Measurements from ENCODE around the gene HOOK1.
"Not testable (repeated sequence)": the region's sequence is repeated elsewhere in the genome, so short reads cannot be mapped to it uniquely, and the experiment has no call there.

HOOK1 gene

GRCh38 chr1:59819566-59820438, 5.1 kb downstream of the HOOK1 start:
- no peak for DNase-seq (ENCODE audit: low read depth in 2 of 2)

GRCh38 chr1:59827055-59827643, 12.4 kb downstream of the HOOK1 start:
- no peak for DNase-seq (ENCODE audit: low read depth in 2 of 2)

- DNase-seq (ENCODE audit: low read depth in 2 of 2), result no peak
Measured at GRCh38 chr1:59828160-59828559, 13.4 kb downstream of the HOOK1 start.

- no peak for DNase-seq (ENCODE audit: low read depth in 2 of 2)
Measured at GRCh38 chr1:59831529-59831928, 16.8 kb downstream of the HOOK1 start.

GRCh38 chr1:59833022-59833421, 18.3 kb downstream of the HOOK1 start:
- no peak for DNase-seq (ENCODE audit: low read depth in 2 of 2)

GRCh38 chr1:59833991-59834390, 19.2 kb downstream of the HOOK1 start:
- DNase-seq (ENCODE audit: low read depth in 2 of 2), result no peak

GRCh38 chr1:59837857-59838256, 23.1 kb downstream of the HOOK1 start:
- not testable (repeated sequence) for DNase-seq (ENCODE audit: low read depth in 2 of 2)

GRCh38 chr1:59845091-59845490, 30.3 kb downstream of the HOOK1 start:
- DNase-seq (ENCODE audit: low read depth in 2 of 2), result no peak

GRCh38 chr1:59846209-59846894, 31.6 kb downstream of the HOOK1 start:
- no peak for DNase-seq (ENCODE audit: low read depth in 2 of 2)

- DNase-seq (ENCODE audit: low read depth in 2 of 2), result no peak
Measured at GRCh38 chr1:59846895-59847282, 32.1 kb downstream of the HOOK1 start.

GRCh38 chr1:59852117-59852516, 37.4 kb downstream of the HOOK1 start:
- DNase-seq (ENCODE audit: low read depth in 2 of 2), result no peak

GRCh38 chr1:59855297-59855696, 40.5 kb downstream of the HOOK1 start:
- not testable (repeated sequence) for DNase-seq (ENCODE audit: low read depth in 2 of 2)

GRCh38 chr1:59856725-59857338, 42.1 kb downstream of the HOOK1 start:
- no peak for DNase-seq (ENCODE audit: low read depth in 2 of 2)

GRCh38 chr1:59857679-59858354, 43.1 kb downstream of the HOOK1 start:
- no peak for DNase-seq (ENCODE audit: low read depth in 2 of 2)

- DNase-seq (ENCODE audit: low read depth in 2 of 2), result no peak
Measured at GRCh38 chr1:59866462-59866861, 51.7 kb downstream of the HOOK1 start.

- DNase-seq (ENCODE audit: low read depth in 2 of 2), result no peak
Measured at GRCh38 chr1:59871746-59872145, 57.0 kb downstream of the HOOK1 start.

- no peak for DNase-seq (ENCODE audit: low read depth in 2 of 2)
Measured at GRCh38 chr1:59877108-59877682, 62.4 kb downstream of the HOOK1 start.

GRCh38 chr1:59878370-59878769, 63.6 kb downstream of the HOOK1 start:
- no peak for DNase-seq (ENCODE audit: low read depth in 2 of 2)

- DNase-seq (ENCODE audit: low read depth in 2 of 2), result peak; percentile 6 to 16
Measured at GRCh38 chr1:59879574-59879973, 64.8 kb downstream of the HOOK1 start.

- no peak for DNase-seq (ENCODE audit: low read depth in 2 of 2)
Measured at GRCh38 chr1:59879996-59880505, 65.3 kb downstream of the HOOK1 start.

GRCh38 chr1:59880735-59881134, 66.0 kb downstream of the HOOK1 start:
- no peak for DNase-seq (ENCODE audit: low read depth in 2 of 2)
